ENCODE data around the gene FRYL. TPM values are rescaled to one million over a fixed set of nuclear protein-coding genes. Genes with fewer than 3 reads are reported as not detected.

The FRYL gene
- total and polyA plus RNA-seq, 2 of the 8 experiments (the other 6 are each of a cell fraction or from before 2014, with no cell fraction given) = 8.0 to 36.5 TPM

DNA sequence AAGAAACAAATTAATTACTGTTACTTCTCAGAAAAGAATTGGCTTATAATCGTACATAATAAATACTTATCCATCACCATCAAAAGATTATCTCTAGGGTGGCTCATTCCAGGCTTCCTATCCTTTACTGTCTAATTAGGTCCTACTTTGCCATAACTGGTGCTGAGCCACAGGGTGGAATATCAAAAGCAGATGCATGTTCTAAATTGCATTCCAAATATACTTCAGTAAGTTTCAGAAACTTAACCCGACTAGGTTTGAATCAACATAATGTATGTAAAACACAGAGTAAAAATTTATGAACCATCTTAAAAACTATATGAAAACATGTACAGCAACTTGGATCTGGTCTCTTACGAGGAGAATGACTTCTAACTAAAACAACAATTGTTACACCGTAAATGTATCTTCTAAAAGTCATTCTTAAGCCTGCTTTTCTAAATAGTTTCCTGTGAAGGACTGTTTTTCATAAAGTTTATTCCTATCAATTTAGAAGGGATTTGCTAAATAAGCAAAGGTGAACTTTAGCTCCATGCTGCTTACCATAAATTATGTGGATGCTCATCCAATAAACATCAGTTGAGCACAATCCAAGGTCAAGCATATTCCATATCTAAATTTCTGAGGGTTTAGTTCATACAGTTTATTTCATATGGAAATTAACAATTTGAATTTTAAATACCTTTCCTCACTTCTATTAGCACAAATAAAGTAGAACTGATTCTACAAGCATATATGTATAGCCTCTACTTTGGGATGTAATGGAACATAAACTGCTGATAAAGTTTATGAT, 276.6 kb downstream of the FRYL start:
- H3K27ac ChIP-seq (ENCODE audit: low read depth, low read length) = no peak overlapping the region
- no peak overlapping the region for H2BK15ac ChIP-seq (ENCODE audit: low read length)
- no peaks in the 10 kb centered on the region for H3K9me3 ChIP-seq (ENCODE audit: insufficient read depth in 2 of 2, low read depth in 1 of 2, low read length in 1 of 2)
- TF ChIP-seq POLR2AphosphoS5 (IDR thresholded peaks at IDR 0.05; ENCODE audit: low read depth, low read length) (no peak), TAF7 (optimal IDR thresholded peaks at IDR 0.05; ENCODE audit: borderline replicate concordance, low read depth, low read length) (no peak), CTBP2 (IDR thresholded peaks at IDR 0.05; ENCODE audit: borderline replicate concordance, insufficient read depth, insufficient read length, low read length) (no peak)
- H3K14ac ChIP-seq (ENCODE audit: insufficient read length) = no peak overlapping the region
- H3K27me3 ChIP-seq (replicated peaks in 1 of 4; ENCODE audit: control insufficient read depth in 3 of 4, extremely low read depth in 1 of 4, insufficient read depth in 3 of 4, low read length in 3 of 4) = no peaks in the 10 kb centered on the region
- no peak overlapping the region for H2BK12ac ChIP-seq (ENCODE audit: low read depth, low read length)
- H4K8ac ChIP-seq (ENCODE audit: extremely low read depth, insufficient read depth, low read length) = no peak overlapping the region
- no peak overlapping the region for H4K91ac ChIP-seq (replicated peaks; ENCODE audit: insufficient read length, low read length)
- POLR2A ChIA-PET (ENCODE audit: partially characterized antibody) = no interaction called here
- DNase-seq (ENCODE audit: low read depth in 1 of 2, low spot score in 2 of 2) = no peak
- no peak overlapping the region for H3K4ac ChIP-seq (replicated peaks; ENCODE audit: insufficient read length, low read depth, low read length)
- H2BK20ac ChIP-seq (ENCODE audit: low read length) = no peak overlapping the region
- no peak overlapping the region for H4K5ac ChIP-seq (ENCODE audit: insufficient read length, low read depth, low read length)
- H3K23me2 ChIP-seq (ENCODE audit: low read depth, low read length) = no peaks in the 10 kb centered on the region
- H3K4me3 ChIP-seq (ENCODE audit: extremely low read depth in 1 of 4, insufficient read depth in 2 of 4, low read depth in 3 of 4, low read length in 4 of 4) = no peak overlapping the region
- H3K4me1 ChIP-seq (replicated peaks in 1 of 4; ENCODE audit: control insufficient read depth in 3 of 4, insufficient read depth in 4 of 4, low read length in 3 of 4) = no peaks in the 10 kb centered on the region
- no peak overlapping the region for H2AFZ ChIP-seq (ENCODE audit: low read length)
- CTCF ChIA-PET (ENCODE audit: partially characterized antibody) = interaction anchor here (0.8 kb wide), 1 partner anchor 176 kb away, joined by 3 read pairs; no protein-coding TSS in a partner anchor
- H2AK5ac ChIP-seq (ENCODE audit: low read depth, low read length) = no peak overlapping the region
- no peak for FAIRE-seq
- WGBS, 2 experiments (ENCODE audit: extremely low coverage in 1 of 2, insufficient coverage in 1 of 2, insufficient read length in 1 of 2, insufficient replicate concordance in 2 of 2, low coverage in 1 of 2, low lambda C conversion rate in 2 of 2, missing lambda C conversion rate in 1 of 2) = 69% methylated on average over 4 of the region's 4 CpGs; no CpG with 5 or more reads in 1 of the 2 experiments
- H2BK5ac ChIP-seq (ENCODE audit: low read depth, low read length) = no peak overlapping the region
- H3K4me2 ChIP-seq (ENCODE audit: insufficient read depth in 1 of 2, low read depth in 2 of 2, low read length in 2 of 2) = no peak overlapping the region
- H4K20me1 ChIP-seq (replicated peaks in 1 of 2; ENCODE audit: control insufficient read depth in 1 of 2, insufficient read depth in 2 of 2, low read length in 2 of 2) = no peaks in the 10 kb centered on the region
- H2BK120ac ChIP-seq (replicated peaks; ENCODE audit: low read depth, low read length) = no peak overlapping the region
- H3K79me2 ChIP-seq (ENCODE audit: control insufficient read depth in 1 of 2, insufficient read depth in 2 of 2, low read length in 2 of 2) = no peaks in the 10 kb centered on the region
- H3K9ac ChIP-seq (replicated peaks in 1 of 4; ENCODE audit: extremely low read depth in 1 of 4, low read depth in 3 of 4, low read length in 3 of 4) = no peak overlapping the region
- no peak overlapping the region for H3K23ac ChIP-seq (ENCODE audit: insufficient read length)
- peaks cover 0 to 6% (median 4%) of the 10 kb centered on the region in 4 experiments; a peak in 4 of 8 replicates for H3K36me3 ChIP-seq (ENCODE audit: control insufficient read depth in 2 of 4, insufficient read depth in 4 of 4, low read length in 3 of 4)
- H3K56ac ChIP-seq (replicated peaks; ENCODE audit: insufficient read length, low read depth, low read length) = no peak overlapping the region
- H3K18ac ChIP-seq (ENCODE audit: extremely low read depth, low read length) = no peak overlapping the region
- no peaks in the 10 kb centered on the region for H3K79me1 ChIP-seq (ENCODE audit: low read depth, low read length)

Data from H1 (cell line).